IMR-90 (cell line): Measurements from ENCODE around the gene PDZD2. TPM values are rescaled to one million over a fixed set of nuclear protein-coding genes. Genes with fewer than 3 reads are reported as not detected.

Experiments
- ATAC-seq: fragments of 200-7000 bp; cut with Tn5 transposase; 2 replicates; pipeline ENCODE4 v1.9.1; 2020; ENCODE audit warnings: low read depth, mild to moderate bottlenecking, moderate library complexity
- BruUV-seq: library from RNA; stranded (reverse); fragments of 400-500 nt; replicated peaks from 2 replicates; lab custom pipeline; 2021; lab: Mats Ljungman, UMichigan
- CTCF ChIA-PET: fragments of 300-600 bp; formaldehyde crosslinking; extraction: SDS; loops from one replicate; lab custom pipeline; 2021; ENCODE audit warnings: antibody characterized with exemption; lab: Yijun Ruan, JAX
- POLR2A ChIA-PET: fragments of 300-600 bp; sonication (Branson Sonifier 250); formaldehyde crosslinking; loops from one replicate; lab custom pipeline; 2022; ENCODE audit warnings: antibody characterized with exemption; ENCODE audit not compliant: unreplicated experiment; lab: Charles Lee
- DNase-seq: peaks from one replicate; pipeline ENCODE4 v3.0.0; 2013
- H2AFZ ChIP-seq: replicated peaks from 2 replicates; pipeline ENCODE3; 2013; ENCODE audit warnings: low read length, mild to moderate bottlenecking; ENCODE audit not compliant: poor library complexity
- H2AK5ac ChIP-seq: 2 replicates; pipeline ENCODE4 v1.6.1; 2013; ENCODE audit warnings: low read depth, low read length, inconsistent platforms
- H2AK9ac ChIP-seq: replicated peaks from 2 replicates; pipeline ENCODE3; 2013; ENCODE audit warnings: mild to moderate bottlenecking, low read depth, low read length, moderate library complexity; ENCODE audit not compliant: poor library complexity
- H2BK120ac ChIP-seq: 2 replicates; pipeline ENCODE4 v1.6.1; 2013; ENCODE audit warnings: low read depth, low read length, inconsistent platforms
- H2BK15ac ChIP-seq: 3 replicates; pipeline ENCODE4 v1.6.1; 2013; ENCODE audit warnings: low read depth, low read length, inconsistent platforms
- H2BK20ac ChIP-seq: 2 replicates; pipeline ENCODE4 v1.6.1; 2013; ENCODE audit warnings: low read depth, mild to moderate bottlenecking, inconsistent platforms, low read length, moderate library complexity
- H2BK5ac ChIP-seq: 2 replicates; pipeline ENCODE4 v1.6.1; 2013; ENCODE audit warnings: mild to moderate bottlenecking, low read depth, low read length, inconsistent platforms; ENCODE audit not compliant: poor library complexity, severe bottlenecking
- H3K14ac ChIP-seq: replicated peaks from 2 replicates; pipeline ENCODE4 v1.6.1; 2013; ENCODE audit warnings: low read depth, low read length, inconsistent platforms
- H3K18ac ChIP-seq: 2 replicates; pipeline ENCODE4 v1.6.1; 2013; ENCODE audit warnings: low read depth, low read length, control low read depth
- H3K23ac ChIP-seq: 2 replicates; pipeline ENCODE4 v1.6.1; 2013; ENCODE audit warnings: low read depth, low read length, inconsistent platforms
- H3K27ac ChIP-seq: 2 replicates; pipeline ENCODE4 v1.5.1; 2013; ENCODE audit warnings: mild to moderate bottlenecking, control low read depth, low read length; ENCODE audit not compliant: insufficient read depth
- H3K27me3 ChIP-seq: 2 replicates; pipeline ENCODE4 v1.6.1; 2013; ENCODE audit warnings: low read length; ENCODE audit not compliant: control insufficient read depth, insufficient read depth
- H3K36me3 ChIP-seq: 2 replicates; pipeline ENCODE4 v1.6.1; 2013; ENCODE audit warnings: low read length, mixed read lengths; ENCODE audit not compliant: control insufficient read depth, insufficient read depth
- H3K4ac ChIP-seq: 2 replicates; pipeline ENCODE4 v1.6.1; 2013; ENCODE audit warnings: low read depth, low read length, inconsistent platforms
- H3K4me1 ChIP-seq: 2 replicates; pipeline ENCODE4 v1.6.1; 2013; ENCODE audit warnings: low read length, mixed read lengths; ENCODE audit not compliant: control insufficient read depth, insufficient read depth
- H3K4me2 ChIP-seq: 2 replicates; pipeline ENCODE4 v1.6.1; 2013; ENCODE audit warnings: low read depth, mild to moderate bottlenecking, control low read depth, low read length, moderate library complexity
- H3K4me3 ChIP-seq: 2 replicates; pipeline ENCODE4 v1.5.1; 2013; ENCODE audit warnings: low read depth, mild to moderate bottlenecking, control low read depth, low read length, moderate library complexity; ENCODE audit not compliant: insufficient read depth
- H3K56ac ChIP-seq: 2 replicates; pipeline ENCODE4 v1.6.1; 2013; ENCODE audit warnings: low read length, inconsistent platforms; ENCODE audit not compliant: insufficient read depth; ENCODE audit errors: extremely low read depth
- H3K79me1 ChIP-seq, 2 experiments: 2 replicates each; pipeline ENCODE4 v1.6.1; 2013; ENCODE audit warnings: low read length in 2 of 2, inconsistent platforms in 1 of 2, low read depth in 1 of 2
- H3K9ac ChIP-seq: 2 replicates; pipeline ENCODE4 v1.6.1; 2013; ENCODE audit warnings: low read depth, low read length, control low read depth
- H3K9me1 ChIP-seq: 2 replicates; pipeline ENCODE4 v1.6.1; 2013; ENCODE audit warnings: low read length, inconsistent platforms; ENCODE audit not compliant: insufficient read depth
- H3K9me3 ChIP-seq: 2 replicates; pipeline ENCODE4 v1.6.1; 2013; ENCODE audit warnings: low read length; ENCODE audit not compliant: control insufficient read depth, insufficient read depth
- H4K20me1 ChIP-seq: 2 replicates; pipeline ENCODE4 v1.6.1; 2013; ENCODE audit warnings: low read length, inconsistent platforms; ENCODE audit not compliant: insufficient read depth
- H4K5ac ChIP-seq: 2 replicates; pipeline ENCODE4 v1.6.1; 2013; ENCODE audit warnings: mild to moderate bottlenecking, low read depth, low read length, control low read depth
- H4K8ac ChIP-seq, 2 experiments: 2 replicates each; pipeline ENCODE4 v1.6.1; 2013; ENCODE audit warnings: low read depth in 2 of 2, low read length in 2 of 2, control low read depth in 1 of 2, inconsistent platforms in 1 of 2
- H4K91ac ChIP-seq: 2 replicates; pipeline ENCODE4 v1.6.1; 2013; ENCODE audit warnings: low read depth, low read length, inconsistent platforms; ENCODE audit not compliant: insufficient read depth
- CEBPB ChIP-seq: IDR thresholded peaks from 2 replicates; pipeline ENCODE4 v1.6.1; 2012; ENCODE audit warnings: low read depth, low read length, improper control_type of control experiment
- CHD1 ChIP-seq: IDR thresholded peaks from 2 replicates; pipeline ENCODE4 v1.6.1; 2012; ENCODE audit warnings: low read depth, low read length, improper control_type of control experiment
- ELK1 ChIP-seq: fragments of 150-350 bp; IDR thresholded peaks from 2 replicates; pipeline ENCODE4 v1.6.1; 2016; ENCODE audit warnings: low read depth, mild to moderate bottlenecking, low read length, moderate library complexity, borderline replicate concordance
- POLR2A ChIP-seq: IDR thresholded peaks from 2 replicates; pipeline ENCODE4 v1.6.1; 2012; ENCODE audit warnings: mild to moderate bottlenecking, low read depth, low read length
- RAD21 ChIP-seq: IDR thresholded peaks from 2 replicates; pipeline ENCODE4 v1.6.1; 2012; ENCODE audit warnings: low read length, improper control_type of control experiment
- RCOR1 ChIP-seq: IDR thresholded peaks from 2 replicates; pipeline ENCODE4 v1.6.1; 2012; ENCODE audit warnings: mild to moderate bottlenecking, low read length, improper control_type of control experiment; ENCODE audit not compliant: insufficient replicate concordance
- RFX5 ChIP-seq: IDR thresholded peaks from 2 replicates; pipeline ENCODE4 v1.8.0; 2012; ENCODE audit warnings: low read depth, mild to moderate bottlenecking, low read length, moderate library complexity
- SMC3 ChIP-seq: fragments of 150-350 bp; IDR thresholded peaks from 2 replicates; pipeline ENCODE4 v1.6.1; 2016; ENCODE audit warnings: low read depth, mild to moderate bottlenecking, antibody characterized with exemption, low read length, moderate library complexity
- WGBS, 2 experiments: methylation state at CpG; one replicate each; pipeline versions ENCODE4 v1.1.5 to v1.1.7; 2013; ENCODE audit warnings: missing lambda C conversion rate in 2 of 2; ENCODE audit not compliant: insufficient read length in 1 of 2; ENCODE audit errors: extremely low coverage in 2 of 2; 5-methylcytosine and 5-hydroxymethylcytosine counted together
- dilution Hi-C: fragments of 300-500 bp; cut with HindIII; formaldehyde crosslinking; loops from one replicate; pipeline ENCODE4 v1.14.3; 2018; ENCODE audit warnings: low sequenced_read_pairs; ENCODE audit not compliant: unreplicated experiment
- in situ Hi-C: fragments of 300-500 bp; cut with MboI; formaldehyde crosslinking; loops from 3 replicates; pipeline ENCODE4 v1.14.3; 2019; ENCODE audit warnings: low sequenced_read_pairs, inconsistent platforms, mixed read lengths
- intact Hi-C: fragments of 100-400 bp; cut with micrococcal nuclease; formaldehyde crosslinking; loops from 2 replicates; pipeline ENCODE4 v1.10.0; 2022
- polyA plus RNA-seq, 3 experiments: library from polyadenylated mRNA; depleted of rRNA; stranded (reverse); fragments of >200 nt; gene quantifications; 2 replicates each; pipeline ENCODE4 v1.2.3, GENCODE V29; 2012; ENCODE audit warnings: low replicate concordance in 1 of 3
- total RNA-seq: library from RNA; depleted of rRNA; stranded (reverse); fragments of >200 nt; gene quantifications from 2 replicates; pipeline ENCODE4 v1.2.3, GENCODE V29; 2012
- TF ChIP-seq, protein P1 (sequence below): conservative IDR thresholded peaks from 2 replicates; pipeline ENCODE4 v1.5.1; 2012; ENCODE audit warnings: mild to moderate bottlenecking, low read depth, low read length, improper control_type of control experiment
- TF ChIP-seq, protein P2 (sequence below): fragments of 150-350 bp; IDR thresholded peaks from 2 replicates; pipeline ENCODE4 v1.6.1; 2017; ENCODE audit warnings: mild to moderate bottlenecking, antibody characterized with exemption, low read length, low read depth

Gene PDZD2
- total and polyA plus RNA-seq, 2 of the 4 experiments (the other 2 are of a cell fraction), result under 0.01 to 0.02 TPM

DNA sequence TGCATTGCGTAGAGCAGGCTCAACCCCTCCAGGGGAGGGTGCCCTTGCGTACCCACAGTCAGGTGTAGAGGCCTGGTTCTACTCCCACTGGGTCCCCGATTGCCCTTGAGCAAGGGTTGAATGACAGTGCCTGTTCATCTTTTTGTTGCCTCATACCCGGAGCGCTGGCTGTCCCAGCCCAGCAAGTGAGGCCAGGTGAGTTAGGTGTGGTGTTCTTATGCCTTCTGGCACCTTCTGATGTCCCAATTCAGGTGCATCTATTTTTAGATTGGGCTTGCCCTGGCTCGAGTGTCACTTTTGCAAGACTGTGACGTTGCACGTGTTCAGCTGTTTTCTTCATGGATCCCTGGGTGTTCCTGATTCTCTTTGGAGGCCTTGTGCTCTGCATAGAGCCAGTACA, 277.4 kb downstream of the PDZD2 start:
- Histone ChIP-seq H4K8ac (no peak overlapping the region), H3K4ac (no peak overlapping the region), H3K27me3 (peaks cover 28% of the 10 kb centered on the region), H2AFZ (no peak overlapping the region), H3K4me2 (no peak overlapping the region), H2BK5ac (no peak overlapping the region), H3K9ac (no peak overlapping the region), H2BK15ac (no peak overlapping the region), H4K91ac (no peak overlapping the region), H4K5ac (no peak overlapping the region), H2BK120ac (no peak overlapping the region), H3K4me1 (no peaks in the 10 kb centered on the region), H3K9me3 (no peaks in the 10 kb centered on the region), H3K23ac (no peak overlapping the region), H3K27ac (no peak overlapping the region), H3K14ac (no peak overlapping the region), H3K9me1 (no peaks in the 10 kb centered on the region), H2AK9ac (no peak overlapping the region), H2AK5ac (no peak overlapping the region), H3K4me3 (no peak overlapping the region), H3K18ac (no peak overlapping the region), H3K79me1 (no peaks in the 10 kb centered on the region), H3K36me3 (no peaks in the 10 kb centered on the region), H2BK20ac (no peak overlapping the region), H3K56ac (no peak overlapping the region), H4K20me1 (no peaks in the 10 kb centered on the region)
- ATAC-seq, result no peak
- ChIA-PET CTCF (no interaction called here), POLR2A (no interaction called here)
- in situ Hi-C loops, result no loop called here
- intact Hi-C loops, result no loop called here
- dilution Hi-C loops, result no loop called here
- TF ChIP-seq SMC3 (no peak), RAD21 (no peak), RFX5 (no peak), POLR2A (no peak), CHD1 (no peak), RCOR1 (no peak), ELK1 (no peak), CEBPB (no peak)
- TF ChIP-seq, protein P1, sequence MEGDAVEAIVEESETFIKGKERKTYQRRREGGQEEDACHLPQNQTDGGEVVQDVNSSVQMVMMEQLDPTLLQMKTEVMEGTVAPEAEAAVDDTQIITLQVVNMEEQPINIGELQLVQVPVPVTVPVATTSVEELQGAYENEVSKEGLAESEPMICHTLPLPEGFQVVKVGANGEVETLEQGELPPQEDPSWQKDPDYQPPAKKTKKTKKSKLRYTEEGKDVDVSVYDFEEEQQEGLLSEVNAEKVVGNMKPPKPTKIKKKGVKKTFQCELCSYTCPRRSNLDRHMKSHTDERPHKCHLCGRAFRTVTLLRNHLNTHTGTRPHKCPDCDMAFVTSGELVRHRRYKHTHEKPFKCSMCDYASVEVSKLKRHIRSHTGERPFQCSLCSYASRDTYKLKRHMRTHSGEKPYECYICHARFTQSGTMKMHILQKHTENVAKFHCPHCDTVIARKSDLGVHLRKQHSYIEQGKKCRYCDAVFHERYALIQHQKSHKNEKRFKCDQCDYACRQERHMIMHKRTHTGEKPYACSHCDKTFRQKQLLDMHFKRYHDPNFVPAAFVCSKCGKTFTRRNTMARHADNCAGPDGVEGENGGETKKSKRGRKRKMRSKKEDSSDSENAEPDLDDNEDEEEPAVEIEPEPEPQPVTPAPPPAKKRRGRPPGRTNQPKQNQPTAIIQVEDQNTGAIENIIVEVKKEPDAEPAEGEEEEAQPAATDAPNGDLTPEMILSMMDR, result no peak
- TF ChIP-seq, protein P2, sequence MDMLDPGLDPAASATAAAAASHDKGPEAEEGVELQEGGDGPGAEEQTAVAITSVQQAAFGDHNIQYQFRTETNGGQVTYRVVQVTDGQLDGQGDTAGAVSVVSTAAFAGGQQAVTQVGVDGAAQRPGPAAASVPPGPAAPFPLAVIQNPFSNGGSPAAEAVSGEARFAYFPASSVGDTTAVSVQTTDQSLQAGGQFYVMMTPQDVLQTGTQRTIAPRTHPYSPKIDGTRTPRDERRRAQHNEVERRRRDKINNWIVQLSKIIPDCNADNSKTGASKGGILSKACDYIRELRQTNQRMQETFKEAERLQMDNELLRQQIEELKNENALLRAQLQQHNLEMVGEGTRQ, result no peak
- no TSS peak for BruUV-seq
- whole genome bisulfite sequencing, 2 experiments, result 60% methylated on average over 4 of the region's 8 CpGs; no CpG with 5 or more reads in 1 of the 2 experiments
- DNase-seq, result no peak
